GM12874 (cell line): ENCODE measurements around the gene DTWD2.

Experiments used
- TF ChIP-seq, protein P1 (sequence below): IDR thresholded peaks from 2 replicates; pipeline ENCODE4 v1.5.1; 2011; ENCODE audit warnings: low read depth, mild to moderate bottlenecking, control low read depth, low read length, moderate library complexity; ENCODE audit not compliant: insufficient read depth

DTWD2 gene

GRCh38 chr5:119031011-119031886 is 42.9 kb upstream of the DTWD2 start:
- TF ChIP-seq, protein P1, sequence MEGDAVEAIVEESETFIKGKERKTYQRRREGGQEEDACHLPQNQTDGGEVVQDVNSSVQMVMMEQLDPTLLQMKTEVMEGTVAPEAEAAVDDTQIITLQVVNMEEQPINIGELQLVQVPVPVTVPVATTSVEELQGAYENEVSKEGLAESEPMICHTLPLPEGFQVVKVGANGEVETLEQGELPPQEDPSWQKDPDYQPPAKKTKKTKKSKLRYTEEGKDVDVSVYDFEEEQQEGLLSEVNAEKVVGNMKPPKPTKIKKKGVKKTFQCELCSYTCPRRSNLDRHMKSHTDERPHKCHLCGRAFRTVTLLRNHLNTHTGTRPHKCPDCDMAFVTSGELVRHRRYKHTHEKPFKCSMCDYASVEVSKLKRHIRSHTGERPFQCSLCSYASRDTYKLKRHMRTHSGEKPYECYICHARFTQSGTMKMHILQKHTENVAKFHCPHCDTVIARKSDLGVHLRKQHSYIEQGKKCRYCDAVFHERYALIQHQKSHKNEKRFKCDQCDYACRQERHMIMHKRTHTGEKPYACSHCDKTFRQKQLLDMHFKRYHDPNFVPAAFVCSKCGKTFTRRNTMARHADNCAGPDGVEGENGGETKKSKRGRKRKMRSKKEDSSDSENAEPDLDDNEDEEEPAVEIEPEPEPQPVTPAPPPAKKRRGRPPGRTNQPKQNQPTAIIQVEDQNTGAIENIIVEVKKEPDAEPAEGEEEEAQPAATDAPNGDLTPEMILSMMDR: no peak

DNA sequence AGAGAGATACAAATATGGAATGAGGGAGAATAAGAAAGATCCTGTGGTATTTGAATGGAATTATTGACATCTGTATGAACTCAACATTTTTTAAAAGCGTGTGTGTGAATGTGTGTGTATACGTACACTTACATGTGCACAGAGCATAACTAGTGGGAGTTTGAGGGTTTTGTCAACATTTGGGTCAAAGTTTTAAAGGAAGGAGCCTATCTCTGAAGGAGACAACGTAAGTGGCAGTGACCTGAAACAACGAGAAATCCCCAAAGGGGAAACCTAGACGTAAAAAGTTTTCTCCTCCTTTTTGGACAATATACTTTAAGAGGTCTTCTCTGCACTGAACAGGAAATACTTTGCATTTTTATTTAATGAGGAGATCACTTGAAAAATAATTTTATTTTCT is 40.2 kb upstream of the DTWD2 start:
- TF ChIP-seq, protein P1: no peak

- TF ChIP-seq, protein P1: no peak
These were observed 34.4 kb upstream of the DTWD2 start for GRCh38 chr5:119022773-119023172.

DNA sequence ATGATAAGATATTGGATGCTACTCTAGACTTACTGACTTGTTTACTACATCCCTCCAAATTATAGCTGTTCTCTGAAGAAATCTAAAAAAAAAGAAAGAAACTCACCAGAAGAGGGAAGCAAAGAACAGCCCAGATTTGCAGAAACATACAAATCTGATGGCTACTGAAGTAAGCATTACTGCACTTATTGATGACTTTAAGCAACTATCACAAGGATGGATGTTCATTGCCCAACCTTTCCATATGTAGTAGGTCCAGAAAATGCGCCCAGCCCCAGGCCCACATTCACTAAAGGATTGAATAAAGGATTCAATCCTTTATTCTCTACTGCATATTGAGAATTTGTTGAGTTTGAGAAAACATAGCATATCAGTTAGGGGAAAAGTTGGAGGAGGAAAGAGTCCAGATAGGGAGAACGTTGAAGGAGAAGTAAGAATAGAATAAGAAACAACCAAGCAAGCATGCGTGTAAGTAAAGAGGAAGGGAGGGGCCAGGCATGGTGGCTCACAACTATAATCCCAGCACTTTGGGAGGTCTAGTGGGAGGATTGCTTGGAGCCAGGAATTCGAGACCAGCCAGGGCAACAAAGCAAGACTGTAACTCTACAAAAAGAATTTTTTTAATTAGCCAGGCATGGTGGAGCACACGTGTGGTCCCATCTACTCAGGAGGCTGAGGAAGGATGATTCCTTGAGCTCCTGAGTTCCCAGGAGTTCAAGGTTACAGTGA is 33.8 kb upstream of the DTWD2 start:
- TF ChIP-seq, protein P1: peak; percentile 38; the same call in 1 of the 2 replicates

GRCh38 chr5:119021149-119021732 is 32.9 kb upstream of the DTWD2 start:
- TF ChIP-seq, protein P1: no peak

DNA sequence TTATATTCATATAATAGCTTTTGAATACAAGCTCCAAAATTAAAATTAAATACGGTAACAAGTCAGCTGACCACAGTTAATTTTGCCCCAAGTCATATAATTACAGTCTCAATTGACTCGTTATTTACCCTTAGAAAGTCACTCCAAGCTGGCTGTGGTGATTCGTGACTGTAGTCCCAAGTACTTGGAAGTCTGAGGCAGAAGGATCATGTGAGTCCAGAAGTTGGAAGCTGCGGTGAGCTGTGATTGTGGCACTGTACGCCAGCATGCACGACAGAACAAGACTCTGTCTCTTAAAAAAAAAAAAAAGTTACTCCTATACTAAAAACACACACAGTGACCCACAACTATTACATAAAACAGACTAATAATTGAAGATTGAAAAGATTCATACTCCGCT is 31.6 kb upstream of the DTWD2 start:
- TF ChIP-seq, protein P1: no peak

DNA sequence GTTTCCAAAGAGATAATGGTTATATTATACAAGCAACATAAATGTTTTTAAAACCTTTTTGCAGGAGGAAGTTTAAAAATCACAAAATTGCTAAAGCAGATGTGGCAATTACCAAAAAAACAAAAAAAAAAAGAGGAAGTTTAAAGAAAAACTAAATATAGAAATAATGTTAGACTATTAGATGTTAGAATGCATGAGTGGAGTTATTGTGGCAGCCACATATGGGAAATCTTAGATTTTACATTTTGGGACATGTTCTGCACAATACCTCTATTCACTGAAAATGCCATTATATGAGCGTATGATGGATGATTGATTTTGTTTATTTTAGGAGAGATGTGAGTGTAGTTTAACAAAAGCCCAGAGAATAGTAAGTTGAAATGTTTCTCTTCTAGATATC is 31.2 kb upstream of the DTWD2 start:
- TF ChIP-seq, protein P1: no peak
